CD4-positive, alpha-beta T cell (primary cell): ENCODE results near the gene GRM4. TPM values are rescaled to one million over a fixed set of nuclear protein-coding genes. Genes with fewer than 3 reads are reported as not detected.

Source experiments
- ATAC-seq: fragments of 200-7000 bp; cut with Tn5 transposase; one replicate; pipeline ENCODE4 v1.10.0; 2022; ENCODE audit warnings: mild to moderate bottlenecking; ENCODE audit not compliant: poor library complexity
- CTCF ChIA-PET: fragments of 350-600 bp; sonication (Branson Sonifier 250); formaldehyde crosslinking; loops from one replicate; lab custom pipeline; 2021; ENCODE audit warnings: antibody characterized with exemption, inconsistent platforms; lab: Charles Lee
- POLR2A ChIA-PET: fragments of 350-600 bp; sonication (Branson Sonifier 250); formaldehyde crosslinking; loops from one replicate; lab custom pipeline; 2021; ENCODE audit warnings: antibody characterized with exemption, inconsistent platforms; lab: Charles Lee
- DNase-seq, 14 experiments: peaks; one replicate each; pipeline ENCODE4 v3.0.0-alpha.2; 2013 to 2020; ENCODE audit warnings: mixed read lengths in 2 of 14
- H3K27ac ChIP-seq, 2 donors: one replicate each; pipeline versions ENCODE4 v1.5.1 to v1.7.0; 2013; ENCODE audit warnings: low read length in 2 of 2, low read depth in 1 of 2, mild to moderate bottlenecking in 1 of 2
- H3K27me3 ChIP-seq, 2 experiments: 1 replicate in 1 of 2; 2 replicates in 1 of 2; pipeline versions ENCODE4 v1.6.1 to v1.7.0; 2013; ENCODE audit warnings: low read length in 2 of 2, control low read depth in 1 of 2, mild to moderate bottlenecking in 1 of 2, moderate library complexity in 1 of 2; ENCODE audit not compliant: insufficient read depth in 2 of 2, control insufficient read depth in 1 of 2
- H3K36me3 ChIP-seq: one replicate; pipeline ENCODE4 v1.6.1; 2013; ENCODE audit warnings: low read length, control low read depth; ENCODE audit not compliant: insufficient read depth
- H3K4me1 ChIP-seq: one replicate; pipeline ENCODE4 v1.6.1; 2013; ENCODE audit warnings: low read length, control low read depth; ENCODE audit not compliant: insufficient read depth
- H3K4me3 ChIP-seq: one replicate; pipeline ENCODE4 v1.5.1; 2013; ENCODE audit warnings: mild to moderate bottlenecking, low read length, moderate library complexity
- H3K9me3 ChIP-seq, 2 experiments: 1 replicate in 1 of 2; 2 replicates in 1 of 2; pipeline versions ENCODE4 v1.6.1 to v1.7.0; 2013; ENCODE audit warnings: low read length in 2 of 2, mild to moderate bottlenecking in 2 of 2, control low read depth in 1 of 2, moderate library complexity in 1 of 2; ENCODE audit not compliant: control insufficient read depth in 1 of 2, insufficient read depth in 1 of 2
- H3K27ac Mint-ChIP-seq: one replicate; pipeline ENCODE4 v1.8.0; 2020; ENCODE audit warnings: mixed read lengths
- H3K27me3 Mint-ChIP-seq: one replicate; pipeline ENCODE4 v1.8.0; 2021; ENCODE audit warnings: mixed read lengths
- H3K36me3 Mint-ChIP-seq: one replicate; pipeline ENCODE4 v1.8.0; 2021; ENCODE audit warnings: low read depth, mixed read lengths
- H3K4me1 Mint-ChIP-seq: one replicate; pipeline ENCODE4 v1.8.0; 2021; ENCODE audit warnings: low read depth, mixed read lengths
- H3K4me3 Mint-ChIP-seq: one replicate; pipeline ENCODE4 v1.8.0; 2020; ENCODE audit warnings: mild to moderate bottlenecking, mixed read lengths
- H3K9me3 Mint-ChIP-seq: one replicate; pipeline ENCODE4 v1.8.0; 2020; ENCODE audit warnings: mixed read lengths
- CTCF ChIP-seq: fragments of 200-600 bp; IDR thresholded peaks from one replicate; pipeline ENCODE4 v1.8.0; 2022; ENCODE audit warnings: antibody characterized with exemption, mild to moderate bottlenecking
- intact Hi-C, 2 experiments: fragments of 100-400 bp; cut with DNase I in 1 of 2; cut with micrococcal nuclease in 1 of 2; formaldehyde crosslinking; loops; one replicate each; pipeline versions ENCODE4 v1.15.1 to v1.9.0; 2023 to 2025; cut with DNase I, micrococcal nuclease
- total RNA-seq, 174 experiments: library from RNA in 2 of 174; stranded (reverse) in 2 of 174; gene quantifications; one replicate each; pipeline ENCODE4 v1.2.3 and lab custom pipeline; 2021 to 2026

GRM4 gene
- total RNA-seq, 2 experiments from 2014 or later = 0.08 TPM; not detected in 1

- Histone ChIP-seq H3K4me1 (no peaks in the 10 kb centered on the region), H3K27ac (no peak overlapping the region), H3K9me3 (no peaks in the 10 kb centered on the region), H3K27me3 (peaks cover 2 to 6% of the 10 kb centered on the region in 2 experiments), H3K36me3 (no peaks in the 10 kb centered on the region), H3K4me3 (no peak overlapping the region)
- no peaks in the 10 kb centered on the region for H3K4me1 Mint-ChIP-seq
- H3K4me3 Mint-ChIP-seq = no peak overlapping the region
- no peak for TF ChIP-seq CTCF
- H3K36me3 Mint-ChIP-seq = no peaks in the 10 kb centered on the region
- H3K27ac Mint-ChIP-seq = no peak overlapping the region
- no peaks in the 10 kb centered on the region for H3K9me3 Mint-ChIP-seq
- no peak for DNase-seq
- ChIA-PET CTCF (no interaction called here), POLR2A (no interaction called here)
- peaks cover 5% of the 10 kb centered on the region for H3K27me3 Mint-ChIP-seq
- intact Hi-C loops = no loop called here
- no peak for ATAC-seq
Observed at GRCh38 chr6:34059914-34060313, 86.0 kb downstream of the GRM4 start.

- ATAC-seq = no peak
- ChIA-PET CTCF (no interaction called here), POLR2A (no interaction called here)
- no peaks in the 10 kb centered on the region for H3K4me1 Mint-ChIP-seq
- H3K27me3 Mint-ChIP-seq = peaks cover 5% of the 10 kb centered on the region
- no peak overlapping the region for H3K4me3 Mint-ChIP-seq
- H3K36me3 ChIP-seq = no peaks in the 10 kb centered on the region
- H3K27ac ChIP-seq = no peak overlapping the region
- no peak for TF ChIP-seq CTCF
- no peak overlapping the region for H3K4me3 ChIP-seq
- peaks cover 1 to 6% of the 10 kb centered on the region in 2 experiments for H3K27me3 ChIP-seq
- H3K9me3 Mint-ChIP-seq = no peaks in the 10 kb centered on the region
- no peaks in the 10 kb centered on the region for H3K9me3 ChIP-seq
- H3K36me3 Mint-ChIP-seq = no peaks in the 10 kb centered on the region
- H3K4me1 ChIP-seq = no peaks in the 10 kb centered on the region
- no peak overlapping the region for H3K27ac Mint-ChIP-seq
- no peak for DNase-seq
- intact Hi-C loops = no loop called here
Observed at GRCh38 chr6:34059136-34059731, 86.7 kb downstream of the GRM4 start.

GRCh38 chr6:34057790-34058189 lies 88.1 kb downstream of the GRM4 start:
- peaks cover 5% of the 10 kb centered on the region for H3K27me3 Mint-ChIP-seq
- POLR2A ChIA-PET = no interaction called here
- no peaks in the 10 kb centered on the region for H3K4me1 ChIP-seq

More at GRCh38 chr6:34057790-34058189, 88.1 kb downstream of the GRM4 start:
- Histone ChIP-seq H3K36me3 (no peaks in the 10 kb centered on the region), H3K27me3 (no peaks in the 10 kb centered on the region), H3K27ac (no peak overlapping the region), H3K9me3 (no peaks in the 10 kb centered on the region), H3K4me3 (no peak overlapping the region)
- H3K27ac Mint-ChIP-seq = no peak overlapping the region
- no peak overlapping the region for H3K4me3 Mint-ChIP-seq
- no peaks in the 10 kb centered on the region for H3K4me1 Mint-ChIP-seq
- CTCF ChIA-PET = no interaction called here
- no peaks in the 10 kb centered on the region for H3K36me3 Mint-ChIP-seq
- no peak for TF ChIP-seq CTCF
- no peak for DNase-seq
- H3K9me3 Mint-ChIP-seq = no peaks in the 10 kb centered on the region
- intact Hi-C loops = no loop called here
- ATAC-seq = no peak
